ENCODE results near the gene PALLD.

Gene PALLD

GRCh38 chr4:168560184-168561180, 63.6 kb downstream of the PALLD start:
- DNase-seq (ENCODE audit: low read depth): no peak

GRCh38 chr4:168562041-168562571, 65.3 kb downstream of the PALLD start:
- DNase-seq (ENCODE audit: low read depth): no peak

- no peak for DNase-seq (ENCODE audit: low read depth)
These were observed 67.2 kb downstream of the PALLD start for GRCh38 chr4:168564023-168564422.

- DNase-seq (ENCODE audit: low read depth): no peak
These were observed 68.3 kb downstream of the PALLD start for GRCh38 chr4:168565130-168565529.

GRCh38 chr4:168566726-168567125, 69.9 kb downstream of the PALLD start:
- DNase-seq (ENCODE audit: low read depth): no peak

- DNase-seq (ENCODE audit: low read depth): no peak
These were observed 72.4 kb downstream of the PALLD start for GRCh38 chr4:168569066-168569930.

GRCh38 chr4:168569931-168570276, 73.1 kb downstream of the PALLD start:
- no peak for DNase-seq (ENCODE audit: low read depth)

- no peak for DNase-seq (ENCODE audit: low read depth)
These were observed 73.6 kb downstream of the PALLD start for GRCh38 chr4:168570466-168570865.

GRCh38 chr4:168572002-168572401, 75.2 kb downstream of the PALLD start:
- no peak for DNase-seq (ENCODE audit: low read depth)

GRCh38 chr4:168573870-168574269, 77.0 kb downstream of the PALLD start:
- no peak for DNase-seq (ENCODE audit: low read depth)

GRCh38 chr4:168574581-168575295, 77.9 kb downstream of the PALLD start:
- no peak for DNase-seq (ENCODE audit: low read depth)

- DNase-seq (ENCODE audit: low read depth): no peak
These were observed 78.6 kb downstream of the PALLD start for GRCh38 chr4:168575473-168575872.

- no peak for DNase-seq (ENCODE audit: low read depth)
These were observed 80.8 kb downstream of the PALLD start for GRCh38 chr4:168577624-168578023.

- DNase-seq (ENCODE audit: low read depth): no peak
These were observed 83.4 kb downstream of the PALLD start for GRCh38 chr4:168580228-168580627.

GRCh38 chr4:168584321-168584771, 87.5 kb downstream of the PALLD start:
- no peak for DNase-seq (ENCODE audit: low read depth)

- no peak for DNase-seq (ENCODE audit: low read depth)
These were observed 88.6 kb downstream of the PALLD start for GRCh38 chr4:168585168-168586091.

GRCh38 chr4:168586926-168587325, 90.1 kb downstream of the PALLD start:
- DNase-seq (ENCODE audit: low read depth): no peak

GRCh38 chr4:168587411-168588125, 90.7 kb downstream of the PALLD start:
- DNase-seq (ENCODE audit: low read depth): no peak

- no peak for DNase-seq (ENCODE audit: low read depth)
These were observed 92.2 kb downstream of the PALLD start for GRCh38 chr4:168588916-168589531.

- no peak for DNase-seq (ENCODE audit: low read depth)
These were observed 95.8 kb downstream of the PALLD start for GRCh38 chr4:168592676-168593075.
